ENCODE data around the gene NTPCR.
"Not testable (repeated sequence)": the region's sequence is repeated elsewhere in the genome, so short reads cannot be mapped to it uniquely, and the experiment has no call there.

NTPCR gene

DNA sequence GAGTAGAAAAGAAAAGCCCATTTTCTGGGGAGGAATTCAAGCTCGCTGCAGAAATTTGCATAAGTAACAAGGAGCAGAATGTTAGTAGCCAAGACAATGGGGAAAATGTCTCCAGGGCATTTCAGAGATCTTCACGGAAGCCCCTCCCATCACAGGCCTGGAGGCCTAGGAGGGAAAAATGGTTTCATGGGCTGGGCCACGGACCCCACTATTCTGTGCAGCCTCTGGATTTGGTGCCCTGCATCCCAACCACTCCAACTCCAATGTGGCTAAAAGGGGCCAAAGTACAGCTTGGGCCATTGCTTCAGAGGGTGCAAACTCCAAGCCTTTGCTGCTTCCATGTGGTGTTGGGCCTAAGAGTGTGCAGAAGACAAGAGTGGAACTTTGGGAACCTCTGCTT lies 43.1 kb downstream of the NTPCR start:
- no peak for DNase-seq (ENCODE audit: low spot score)
- TF ChIP-seq CTCF (IDR thresholded peaks at IDR 0.05; ENCODE audit: extremely low read depth, missing control alignments), result no peak

GRCh38 chr1:232995189-232995588 lies 44.8 kb downstream of the NTPCR start:
- TF ChIP-seq CTCF (IDR thresholded peaks at IDR 0.05; ENCODE audit: extremely low read depth, missing control alignments), result no peak
- no peak for DNase-seq (ENCODE audit: low spot score)

- TF ChIP-seq CTCF (IDR thresholded peaks at IDR 0.05; ENCODE audit: extremely low read depth, missing control alignments), result no peak
- DNase-seq (ENCODE audit: low spot score), result no peak
These were observed 45.7 kb downstream of the NTPCR start for GRCh38 chr1:232996143-232996542.

- no peak for TF ChIP-seq CTCF (IDR thresholded peaks at IDR 0.05; ENCODE audit: extremely low read depth, missing control alignments)
- DNase-seq (ENCODE audit: low spot score), result no peak
These were observed 47.7 kb downstream of the NTPCR start for GRCh38 chr1:232998138-232998537.

DNA sequence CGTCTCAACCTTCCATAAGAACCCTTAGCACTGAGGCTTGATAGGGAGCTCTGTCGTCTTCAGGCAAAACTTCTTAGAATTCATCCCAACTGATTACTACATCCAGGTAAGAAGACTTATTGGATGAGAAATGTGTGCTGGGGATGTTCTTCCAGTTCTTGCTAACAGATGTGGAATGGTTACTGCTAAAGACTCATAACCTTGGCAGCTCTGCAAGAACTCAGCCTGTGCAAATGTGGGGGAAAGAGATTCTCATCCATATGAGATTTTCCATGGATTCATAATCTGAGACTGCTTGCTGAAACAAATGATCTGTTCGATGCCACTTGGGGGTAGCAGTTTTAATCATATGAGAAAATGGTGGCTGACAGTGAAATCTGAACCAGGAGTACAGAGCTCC lies 48.2 kb downstream of the NTPCR start:
- no peak for TF ChIP-seq CTCF (IDR thresholded peaks at IDR 0.05; ENCODE audit: extremely low read depth, missing control alignments)
- no peak for DNase-seq (ENCODE audit: low spot score)

- DNase-seq (ENCODE audit: low spot score), result no peak
- TF ChIP-seq CTCF (IDR thresholded peaks at IDR 0.05; ENCODE audit: extremely low read depth, missing control alignments), result no peak
These were observed 49.7 kb downstream of the NTPCR start for GRCh38 chr1:232999956-233000625.

GRCh38 chr1:233003638-233004037 lies 53.2 kb downstream of the NTPCR start:
- not testable (repeated sequence) for DNase-seq (ENCODE audit: low spot score)

- TF ChIP-seq CTCF (IDR thresholded peaks at IDR 0.05; ENCODE audit: extremely low read depth, missing control alignments), result no peak
- no peak for DNase-seq (ENCODE audit: low spot score)
These were observed 54.0 kb downstream of the NTPCR start for GRCh38 chr1:233004451-233004850.
